ENCODE measurements around the gene RRN3. TPM values are rescaled to one million over a fixed set of nuclear protein-coding genes. Genes with fewer than 3 reads are reported as not detected.

The RRN3 gene
- total RNA-seq, 1 experiment from 2014 or later: 40.9 TPM

DNA sequence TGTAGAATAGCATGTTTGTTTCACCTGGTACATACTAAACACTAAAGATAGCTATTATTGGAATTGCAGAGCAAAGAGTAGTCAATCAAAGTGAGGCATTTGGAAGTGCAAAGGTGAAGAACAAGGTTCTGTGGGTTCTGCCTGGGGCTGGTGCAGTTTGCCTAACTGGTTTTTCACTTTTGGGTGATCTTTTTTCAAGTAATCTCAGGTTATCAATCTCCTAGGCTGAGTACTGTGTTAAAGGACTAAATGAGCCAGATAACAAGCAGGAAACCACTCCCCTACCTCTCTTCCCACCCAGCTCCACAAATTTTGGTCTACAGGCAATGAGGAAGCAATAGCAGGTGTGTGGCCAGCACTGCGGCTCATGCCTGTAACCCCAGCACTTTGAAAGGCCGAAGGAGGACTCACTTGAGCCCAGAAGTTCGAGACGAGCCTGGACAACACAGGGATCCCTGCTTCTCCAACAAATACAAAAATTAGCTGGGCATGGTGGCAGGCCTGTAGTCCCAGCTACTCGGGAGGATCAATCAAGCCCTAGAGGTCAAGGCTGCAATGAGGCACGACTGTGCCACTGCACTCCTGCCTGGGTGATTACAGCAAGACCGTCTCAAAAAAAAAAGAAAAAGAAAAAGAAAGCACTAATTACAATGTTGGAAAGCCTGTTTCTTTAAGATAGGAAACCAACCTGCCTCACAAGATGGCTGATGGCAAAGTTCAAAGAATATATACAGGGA lies 36.2 kb downstream of the RRN3 start:
- H3K36me3 Mint-ChIP-seq (ENCODE audit: insufficient read depth in 1 of 3, low read depth in 3 of 3): peaks cover 18 to 47% (median 41%) of the 10 kb centered on the region in 3 experiments; a peak in 6 of 7 replicates
- Histone ChIP-seq H3K27me3 (ENCODE audit: insufficient read depth, low read length) (no peaks in the 10 kb centered on the region), H2AFZ (ENCODE audit: low read length) (no peak overlapping the region), H4K8ac (replicated peaks; ENCODE audit: insufficient read length, low read depth, low read length) (no peak overlapping the region), H3K56ac (ENCODE audit: insufficient read length, low read depth, low read length) (no peak overlapping the region), H2BK5ac (ENCODE audit: insufficient read length, low read length) (no peak overlapping the region), H2AK5ac (ENCODE audit: insufficient read length, low read length) (no peak overlapping the region), H3K23me2 (ENCODE audit: insufficient read length, low read depth, low read length, poor library complexity, severe bottlenecking) (peaks cover 3% of the 10 kb centered on the region), H3K4me1 (ENCODE audit: insufficient read depth, low read length) (no peaks in the 10 kb centered on the region), H2BK12ac (ENCODE audit: insufficient read length, low read depth, low read length) (no peak overlapping the region), H3K14ac (ENCODE audit: insufficient read depth, low read length) (no peak overlapping the region), H3K9me3 (ENCODE audit: control insufficient read depth, low read depth, low read length) (no peaks in the 10 kb centered on the region), H2BK20ac (ENCODE audit: low read depth, low read length, poor library complexity, severe bottlenecking) (no peak overlapping the region), H3K27ac (ENCODE audit: insufficient read length, low read depth, low read length) (no peak overlapping the region), H4K5ac (ENCODE audit: insufficient read length, low read depth, low read length) (no peak overlapping the region), H2BK120ac (ENCODE audit: low read depth, low read length, poor library complexity, severe bottlenecking) (no peak overlapping the region), H2BK15ac (ENCODE audit: low read depth, low read length) (no peak overlapping the region), H3K79me2 (ENCODE audit: insufficient read depth, low read length) (0 out of 2 replicates have a peak, but pooled peaks cover 2% of the 10 kb centered on the region), H3K4me2 (ENCODE audit: insufficient read depth, insufficient read length, low read length) (no peak overlapping the region), H4K20me1 (ENCODE audit: control insufficient read depth, insufficient read depth, insufficient read length) (no peaks in the 10 kb centered on the region), H3T11ph (ENCODE audit: low read length) (no peak overlapping the region), H3K23ac (ENCODE audit: insufficient read length, low read depth, low read length) (no peak overlapping the region), H3K9ac (ENCODE audit: extremely low read depth, insufficient read length, low read length) (no peak overlapping the region), H3K79me1 (ENCODE audit: insufficient read depth, low read depth, low read length, poor library complexity, severe bottlenecking) (no peaks in the 10 kb centered on the region), H3K4ac (ENCODE audit: low read depth, low read length) (no peak overlapping the region), H3K18ac (ENCODE audit: insufficient read length, low read depth, low read length) (no peak overlapping the region), H4K91ac (ENCODE audit: insufficient read length, low read depth, low read length) (no peak overlapping the region)
- WGBS (ENCODE audit: extremely low coverage, insufficient read length, low lambda C conversion rate): no CpG with 5 or more reads among the region's 7 CpGs
- peak overlapping the region in 1 of 3 experiments; percentile 72; a peak in 4 of 7 replicates for H3K27ac Mint-ChIP-seq
- DNase-seq: no peak
- H3K4me3 Mint-ChIP-seq: no peak overlapping the region
- H3K9me3 Mint-ChIP-seq: no peaks in the 10 kb centered on the region
- TF ChIP-seq, protein P1, sequence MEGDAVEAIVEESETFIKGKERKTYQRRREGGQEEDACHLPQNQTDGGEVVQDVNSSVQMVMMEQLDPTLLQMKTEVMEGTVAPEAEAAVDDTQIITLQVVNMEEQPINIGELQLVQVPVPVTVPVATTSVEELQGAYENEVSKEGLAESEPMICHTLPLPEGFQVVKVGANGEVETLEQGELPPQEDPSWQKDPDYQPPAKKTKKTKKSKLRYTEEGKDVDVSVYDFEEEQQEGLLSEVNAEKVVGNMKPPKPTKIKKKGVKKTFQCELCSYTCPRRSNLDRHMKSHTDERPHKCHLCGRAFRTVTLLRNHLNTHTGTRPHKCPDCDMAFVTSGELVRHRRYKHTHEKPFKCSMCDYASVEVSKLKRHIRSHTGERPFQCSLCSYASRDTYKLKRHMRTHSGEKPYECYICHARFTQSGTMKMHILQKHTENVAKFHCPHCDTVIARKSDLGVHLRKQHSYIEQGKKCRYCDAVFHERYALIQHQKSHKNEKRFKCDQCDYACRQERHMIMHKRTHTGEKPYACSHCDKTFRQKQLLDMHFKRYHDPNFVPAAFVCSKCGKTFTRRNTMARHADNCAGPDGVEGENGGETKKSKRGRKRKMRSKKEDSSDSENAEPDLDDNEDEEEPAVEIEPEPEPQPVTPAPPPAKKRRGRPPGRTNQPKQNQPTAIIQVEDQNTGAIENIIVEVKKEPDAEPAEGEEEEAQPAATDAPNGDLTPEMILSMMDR (conservative IDR thresholded peaks at IDR 0.05): no peak
- H3K27me3 Mint-ChIP-seq (ENCODE audit: low read depth): no peaks in the 10 kb centered on the region
- peaks cover 13 to 14% of the 10 kb centered on the region in 2 experiments for H3K4me1 Mint-ChIP-seq

Measured in H9 (cell line).